ENCODE results near the gene CCDC24.

- TF ChIP-seq CTCF (IDR thresholded peaks at IDR 0.05; ENCODE audit: low read length) (peak; percentile 79), EZH2phosphoT487 (IDR thresholded peaks at IDR 0.05; ENCODE audit: low read length) (no peak)
These were observed 45.0 kb upstream of the CCDC24 start, which contains the start of gene IPO13 for GRCh38 chr1:43946236-43947060.

Measured in MM.1S (cell line).